Fibroblast of lung (primary cell): ENCODE measurements around the gene DOCK4.

Source experiments
- EZH2 ChIP-seq: IDR thresholded peaks from 2 replicates; pipeline ENCODE4 v1.5.1; 2012; ENCODE audit warnings: low read length, control low read depth, mild to moderate bottlenecking; ENCODE audit errors: missing control alignments
- TF ChIP-seq, protein P1 (sequence below), 2 donors: IDR thresholded peaks in 1 of 2; conservative IDR thresholded peaks in 1 of 2; 1 replicate in 1 of 2; 2 replicates in 1 of 2; pipeline ENCODE4 v1.5.1; 2011 to 2012; ENCODE audit warnings: low read length in 2 of 2, control low read depth in 1 of 2, inconsistent platforms in 1 of 2, low read depth in 1 of 2, mild to moderate bottlenecking in 1 of 2

DNA sequence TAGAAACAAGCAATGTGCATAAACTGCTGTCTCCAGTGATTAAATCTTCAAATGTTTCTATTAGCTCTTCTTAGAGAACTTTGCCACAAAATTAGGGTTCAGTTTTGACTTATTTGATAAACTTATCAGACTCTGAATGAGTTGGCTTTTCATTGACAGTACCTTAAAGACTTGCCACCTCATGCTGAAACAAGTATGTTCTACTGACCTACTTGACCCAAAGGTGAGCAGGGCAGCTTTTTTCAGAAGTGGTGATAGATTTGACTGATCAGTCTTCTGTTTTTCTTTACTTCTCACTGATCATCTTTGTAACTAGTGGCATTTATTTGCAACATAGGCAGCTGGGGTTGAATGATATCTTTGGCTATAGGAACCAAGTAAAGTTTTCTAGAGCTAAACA lies 8.1 kb upstream of the DOCK4 start:
- TF ChIP-seq EZH2, result no peak
- TF ChIP-seq, protein P1, sequence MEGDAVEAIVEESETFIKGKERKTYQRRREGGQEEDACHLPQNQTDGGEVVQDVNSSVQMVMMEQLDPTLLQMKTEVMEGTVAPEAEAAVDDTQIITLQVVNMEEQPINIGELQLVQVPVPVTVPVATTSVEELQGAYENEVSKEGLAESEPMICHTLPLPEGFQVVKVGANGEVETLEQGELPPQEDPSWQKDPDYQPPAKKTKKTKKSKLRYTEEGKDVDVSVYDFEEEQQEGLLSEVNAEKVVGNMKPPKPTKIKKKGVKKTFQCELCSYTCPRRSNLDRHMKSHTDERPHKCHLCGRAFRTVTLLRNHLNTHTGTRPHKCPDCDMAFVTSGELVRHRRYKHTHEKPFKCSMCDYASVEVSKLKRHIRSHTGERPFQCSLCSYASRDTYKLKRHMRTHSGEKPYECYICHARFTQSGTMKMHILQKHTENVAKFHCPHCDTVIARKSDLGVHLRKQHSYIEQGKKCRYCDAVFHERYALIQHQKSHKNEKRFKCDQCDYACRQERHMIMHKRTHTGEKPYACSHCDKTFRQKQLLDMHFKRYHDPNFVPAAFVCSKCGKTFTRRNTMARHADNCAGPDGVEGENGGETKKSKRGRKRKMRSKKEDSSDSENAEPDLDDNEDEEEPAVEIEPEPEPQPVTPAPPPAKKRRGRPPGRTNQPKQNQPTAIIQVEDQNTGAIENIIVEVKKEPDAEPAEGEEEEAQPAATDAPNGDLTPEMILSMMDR (conservative IDR thresholded peaks at IDR 0.05 in 1 of 2, IDR thresholded peaks at IDR 0.05 in 1 of 2; ENCODE audit: low read depth in 1 of 2, low read length in 2 of 2), result no peak
